Tongue (tissue), 2 donors: ENCODE measurements around the gene TNRC18. TPM values are rescaled to one million over a fixed set of nuclear protein-coding genes. Genes with fewer than 3 reads are reported as not detected.

Experiments used
- DNase-seq: peaks from one replicate; pipeline ENCODE4 v3.0.0-alpha.2; 2015
- total RNA-seq: library from RNA; depleted of rRNA; stranded (reverse); fragments of >200 nt; gene quantifications from one replicate; pipeline ENCODE4 v1.2.3, GENCODE V29; 2014

TNRC18 gene
- total RNA-seq, 1 donor from 2014 or later: 63.0 TPM

DNA sequence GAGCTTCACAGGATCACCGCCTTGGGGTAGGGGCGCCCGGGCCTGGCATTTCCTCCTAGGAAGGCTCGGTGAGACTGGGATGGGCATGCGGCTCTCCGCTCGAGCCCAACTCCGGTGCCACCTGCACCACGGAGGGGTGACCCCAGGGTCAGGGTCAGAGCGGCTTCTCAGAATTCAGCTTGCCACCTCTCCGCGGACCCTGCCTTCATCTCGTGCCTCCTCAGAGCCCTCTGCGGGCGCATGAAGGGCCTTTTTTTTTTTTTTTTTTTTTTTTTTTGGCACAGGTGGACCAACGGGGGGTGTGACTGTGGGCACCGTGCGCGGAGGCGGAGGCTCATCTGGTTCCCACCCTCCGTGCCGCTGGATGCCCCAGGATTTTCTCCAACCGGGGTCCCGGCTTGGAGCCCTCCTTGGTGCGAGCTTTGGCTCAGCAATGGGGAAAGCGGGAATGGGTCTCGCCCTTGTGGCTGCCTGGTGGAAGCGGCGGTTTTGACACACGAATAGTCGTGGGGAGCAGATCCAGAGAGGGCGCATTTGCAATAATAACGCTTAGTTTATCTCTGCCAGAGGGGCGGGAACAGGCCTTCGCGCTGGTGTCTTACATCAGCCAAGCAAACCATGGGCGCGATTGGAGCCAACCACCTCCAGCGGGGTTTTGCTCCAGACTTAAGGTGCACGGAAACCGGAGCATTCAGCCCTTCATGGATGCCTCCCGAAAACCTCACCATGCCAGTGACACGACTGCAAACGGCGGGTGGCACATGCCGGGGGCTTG, 5.0 kb upstream of the TNRC18 start:
- peak; percentile 85 for DNase-seq

- DNase-seq: no peak
Measured at GRCh38 chr7:5426226-5426475, 2.5 kb upstream of the TNRC18 start.

GRCh38 chr7:5425507-5426225, 2.0 kb upstream of the TNRC18 start:
- DNase-seq: peak; percentile 97

- peak; percentile 85 for DNase-seq
Measured at GRCh38 chr7:5424749-5425506, 1.3 kb upstream of the TNRC18 start.

DNA sequence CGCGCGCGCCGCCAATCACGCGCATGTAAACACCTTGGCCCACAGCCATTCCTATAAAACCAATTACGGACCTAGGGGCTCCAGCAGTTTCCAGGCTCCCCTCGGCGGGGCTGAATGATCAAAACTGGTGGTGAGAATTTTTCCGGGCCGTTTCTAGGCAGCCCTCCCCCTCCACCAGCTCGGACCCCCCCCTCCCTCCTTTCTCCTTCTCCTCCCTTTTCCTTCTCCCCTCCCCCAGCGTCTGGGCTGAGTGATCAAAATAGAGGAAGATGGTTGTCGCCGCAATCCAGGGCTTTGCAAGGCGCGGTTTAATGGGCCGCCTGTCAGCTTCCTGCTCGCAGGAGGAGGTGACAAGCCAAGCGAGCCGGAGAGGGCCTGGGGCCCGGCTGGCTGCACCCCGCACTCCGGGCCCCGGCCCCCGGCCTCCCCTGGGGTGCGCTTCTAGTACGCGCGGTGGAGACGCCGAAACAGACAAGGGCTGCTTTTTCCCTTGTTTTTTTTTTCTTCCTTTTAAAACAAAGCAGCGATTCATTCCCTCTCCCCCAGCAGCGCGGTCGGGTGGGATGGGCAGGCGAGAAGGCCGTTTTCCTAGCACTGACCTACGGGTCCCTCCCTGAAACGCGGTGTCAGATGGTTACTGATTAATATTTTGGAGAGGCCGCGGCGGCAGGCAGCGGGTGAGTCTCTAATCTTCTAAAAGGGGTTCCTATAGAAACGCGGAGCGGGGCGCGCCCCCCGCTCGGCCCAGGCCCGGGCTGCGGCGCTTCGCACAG, 528 bp upstream of the TNRC18 start:
- DNase-seq: peak; percentile 100

- peak; percentile 55 for DNase-seq
Measured at GRCh38 chr7:5422396-5423305, 983 bp downstream of the TNRC18 start.

GRCh38 chr7:5421714-5422395, 1.8 kb downstream of the TNRC18 start:
- peak; percentile 74 for DNase-seq

DNA sequence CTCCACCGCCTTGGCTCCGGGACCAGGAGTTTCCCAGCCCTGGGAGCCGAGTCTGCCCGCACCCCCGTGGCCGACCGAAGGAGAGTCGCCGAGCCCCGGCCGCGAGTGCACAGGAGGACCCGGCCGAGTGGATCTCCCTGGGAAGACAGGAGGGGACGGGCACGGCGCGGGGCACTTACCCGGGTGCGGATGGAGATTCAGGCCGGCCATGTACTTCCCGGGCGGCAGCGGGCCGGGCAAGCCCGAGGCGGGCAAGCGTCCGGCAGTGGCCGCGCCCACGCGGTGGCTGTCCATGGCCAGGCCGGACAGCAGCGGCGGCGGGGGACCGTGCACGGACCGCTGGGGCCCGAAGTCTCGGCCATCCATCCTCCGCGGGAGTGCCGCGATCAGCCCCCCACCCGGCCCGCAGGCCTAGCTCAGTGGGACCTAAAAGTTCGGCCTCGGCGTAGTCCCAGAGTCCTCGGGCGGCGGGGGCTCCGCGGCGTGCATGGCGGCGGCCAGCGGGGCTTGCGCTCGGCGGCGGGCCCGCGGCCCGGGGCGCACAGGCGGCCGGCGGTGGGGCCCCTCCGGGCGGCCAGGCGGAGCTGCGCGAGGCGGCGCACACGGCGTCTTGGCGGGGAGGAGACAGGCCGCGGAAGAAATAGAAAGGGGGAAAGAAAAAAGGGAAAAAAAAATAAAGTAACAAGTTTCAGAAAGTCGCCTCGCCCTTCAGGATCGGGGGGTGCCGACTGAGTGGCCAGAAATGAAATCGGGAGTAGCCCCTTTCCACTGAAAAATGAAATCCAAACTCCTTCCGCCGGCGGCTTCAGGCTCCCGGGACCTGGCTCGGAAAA, 2.5 kb downstream of the TNRC18 start:
- no peak for DNase-seq

GRCh38 chr7:5420067-5420880, 3.4 kb downstream of the TNRC18 start:
- no peak for DNase-seq

- peak; percentile 56 for DNase-seq
Measured at GRCh38 chr7:5419539-5420066, 4.0 kb downstream of the TNRC18 start.

DNA sequence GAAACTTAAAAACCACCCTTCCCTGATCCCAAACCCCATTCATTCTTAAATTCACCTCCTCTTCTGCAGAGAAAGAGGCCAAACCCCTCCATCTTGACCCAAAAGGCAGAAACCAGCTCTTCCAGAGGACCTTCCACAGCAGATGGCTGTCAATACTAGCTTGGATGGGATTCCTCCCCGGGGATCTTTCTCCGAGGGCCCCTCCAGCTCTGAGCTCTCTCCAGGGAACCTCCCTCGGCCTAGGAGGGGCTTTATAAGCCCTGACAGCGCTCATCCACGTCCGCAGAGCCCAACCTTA, 5.4 kb downstream of the TNRC18 start:
- no peak for DNase-seq

GRCh38 chr7:5417106-5418071, 6.2 kb downstream of the TNRC18 start:
- no peak for DNase-seq

- no peak for DNase-seq
Measured at GRCh38 chr7:5414916-5415315, 8.7 kb downstream of the TNRC18 start.

GRCh38 chr7:5413449-5413786, 10.2 kb downstream of the TNRC18 start:
- no peak for DNase-seq

- DNase-seq: no peak
Measured at GRCh38 chr7:5408777-5409176, 14.9 kb downstream of the TNRC18 start.

DNA sequence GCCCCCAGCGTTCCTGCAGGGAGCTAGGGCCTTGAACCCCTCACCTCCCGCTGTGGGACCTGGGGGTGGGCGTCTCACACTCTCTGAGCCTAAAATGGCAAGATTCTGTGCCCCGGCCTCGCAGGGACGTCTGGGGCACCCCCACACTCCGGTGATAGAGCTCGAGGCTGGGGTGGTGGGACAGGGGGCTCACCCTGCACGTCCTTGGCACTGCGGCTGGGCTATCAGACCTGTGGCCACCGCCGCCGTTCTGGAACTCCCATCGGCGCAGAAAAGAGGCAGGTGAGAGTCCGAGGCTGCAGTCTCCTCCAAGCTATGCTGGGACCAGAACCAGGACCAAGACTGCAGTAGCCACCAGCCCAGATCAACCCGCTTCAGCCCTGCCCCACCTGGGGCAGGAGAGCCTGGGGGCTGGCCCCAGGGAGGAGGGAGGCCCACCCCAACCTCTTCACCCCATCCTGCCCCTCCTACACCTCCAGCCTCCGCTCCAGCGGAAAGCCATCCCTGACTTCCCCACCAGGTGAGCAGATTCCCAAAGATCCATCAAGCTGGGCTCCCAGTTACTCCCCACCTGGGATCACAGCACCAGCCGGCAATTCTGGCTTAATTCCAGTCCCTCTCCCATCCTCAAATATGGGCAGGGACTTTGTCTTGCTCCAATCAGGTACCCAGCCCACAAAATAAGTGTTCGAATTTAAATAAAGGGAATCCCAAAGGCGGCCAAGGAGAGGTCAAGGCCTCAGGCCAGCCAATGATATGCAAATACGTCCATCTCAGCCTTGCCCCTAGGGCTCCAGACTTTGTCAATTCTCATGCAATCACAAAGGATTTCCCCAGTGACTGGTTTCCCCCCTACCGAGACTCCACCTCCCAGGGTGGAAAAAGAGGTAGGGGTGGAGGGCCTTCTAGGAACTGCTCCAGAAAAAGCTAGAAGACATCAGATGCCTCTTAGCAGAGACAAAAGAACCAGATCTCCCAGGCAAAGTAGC, 16.4 kb downstream of the TNRC18 start:
- peak; percentile 37 for DNase-seq
